A673 (cell line): ENCODE measurements around the gene ROR1.

Experiments
- CTCF ChIP-seq: fragments of 300-800, 200-600 bp; sonication (generic); conservative IDR thresholded peaks from 2 replicates; pipeline ENCODE4 v1.5.1; 2017; ENCODE audit warnings: low read depth, mild to moderate bottlenecking, antibody characterized with exemption, low read length, moderate library complexity, mixed read lengths
- EZH2 ChIP-seq: fragments of 200-600 bp; sonication (generic); IDR thresholded peaks from 2 replicates; pipeline ENCODE4 v1.6.1; 2017; ENCODE audit warnings: borderline replicate concordance, low read depth, mild to moderate bottlenecking, mixed read lengths, antibody characterized with exemption, low read length; ENCODE audit not compliant: poor library complexity, severe bottlenecking

DNA sequence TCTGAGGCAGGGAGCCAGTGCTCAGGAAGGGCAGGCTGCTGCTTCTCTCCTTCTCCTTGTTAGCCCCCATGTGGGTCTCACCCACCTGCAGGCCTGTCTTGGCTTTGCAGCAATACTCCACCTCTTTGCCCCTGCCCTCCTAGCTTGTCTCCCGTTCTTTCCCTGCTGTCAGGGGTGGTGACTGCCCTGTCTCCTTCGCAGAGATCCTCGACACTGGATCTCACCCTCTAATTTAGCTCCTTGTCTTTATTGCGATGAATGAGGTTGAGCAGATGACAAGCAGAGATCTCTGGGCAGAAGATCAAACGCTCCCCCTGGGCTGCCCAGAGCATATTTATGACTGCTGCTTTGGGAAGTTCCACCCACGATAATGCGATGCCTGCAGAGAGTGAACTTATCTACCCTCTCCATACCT, 199.2 kb downstream of the ROR1 start:
- TF ChIP-seq CTCF, result no peak
- no peak for TF ChIP-seq EZH2
